GM23338 (cell line): Measurements from ENCODE around the gene SLC36A3.

ENCODE experiments used
- CREB1 ChIP-seq: fragments of 250-450 bp; sonication (Bioruptor Pico); IDR thresholded peaks from 2 replicates; pipeline ENCODE4 v1.5.0; 2020; ENCODE audit warnings: low read depth, mild to moderate bottlenecking, moderate library complexity
- EZH2 ChIP-seq: fragments of 200-600 bp; sonication (generic); IDR thresholded peaks from one replicate; pipeline ENCODE4 v1.8.0; 2017; ENCODE audit warnings: antibody characterized with exemption, mild to moderate bottlenecking, low read depth; ENCODE audit not compliant: unreplicated experiment
- EZH2phosphoT487 ChIP-seq: fragments of 200-600 bp; sonication (generic); IDR thresholded peaks from one replicate; pipeline ENCODE4 v1.8.1; 2018; ENCODE audit warnings: antibody characterized with exemption; ENCODE audit not compliant: unreplicated experiment
- JUNB ChIP-seq: IDR thresholded peaks from one replicate; pipeline ENCODE4 v1.6.1; 2016; ENCODE audit warnings: antibody characterized with exemption; ENCODE audit not compliant: unreplicated experiment
- POLR2AphosphoS5 ChIP-seq: IDR thresholded peaks from 2 replicates; pipeline ENCODE4 v1.6.1; 2016; ENCODE audit warnings: antibody characterized with exemption, low read depth
- TF ChIP-seq, protein P1 (sequence below), 2 experiments: fragments of 200-600 bp in 1 of 2; sonication (generic) in 1 of 2; conservative IDR thresholded peaks; 2 replicates each; pipeline versions ENCODE4 v1.5.1 to v1.6.1; 2016 to 2017; ENCODE audit warnings: antibody characterized with exemption in 2 of 2, low read depth in 2 of 2, mild to moderate bottlenecking in 2 of 2, moderate library complexity in 1 of 2
- TF ChIP-seq, protein P2 (sequence below): IDR thresholded peaks from one replicate; pipeline ENCODE4 v1.6.1; 2018; ENCODE audit warnings: antibody characterized with exemption; ENCODE audit not compliant: unreplicated experiment

DNA sequence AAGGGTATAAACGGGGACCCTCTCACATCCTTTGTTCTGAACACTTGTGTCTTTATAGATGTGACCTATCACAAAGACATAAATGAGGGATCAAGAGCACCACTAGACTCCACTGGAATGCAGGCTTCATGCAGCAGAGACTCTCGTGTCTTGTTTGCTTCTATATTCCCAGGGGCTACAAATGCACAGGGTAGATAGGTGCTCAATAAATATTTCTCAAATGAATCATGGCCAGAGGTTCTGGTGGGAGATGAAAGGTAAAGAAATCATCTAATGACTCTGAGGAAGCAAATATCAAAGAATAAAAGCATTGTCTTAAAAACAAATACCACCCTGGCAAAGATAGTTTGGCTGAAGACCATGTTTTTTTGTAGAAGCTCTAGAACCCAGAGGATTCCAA is 6.6 kb downstream of the SLC36A3 start:
- TF ChIP-seq JUNB (no peak), EZH2 (no peak), POLR2AphosphoS5 (no peak), CREB1 (CRISPR knock-in tag) (no peak), EZH2phosphoT487 (no peak)
- TF ChIP-seq, protein P1, sequence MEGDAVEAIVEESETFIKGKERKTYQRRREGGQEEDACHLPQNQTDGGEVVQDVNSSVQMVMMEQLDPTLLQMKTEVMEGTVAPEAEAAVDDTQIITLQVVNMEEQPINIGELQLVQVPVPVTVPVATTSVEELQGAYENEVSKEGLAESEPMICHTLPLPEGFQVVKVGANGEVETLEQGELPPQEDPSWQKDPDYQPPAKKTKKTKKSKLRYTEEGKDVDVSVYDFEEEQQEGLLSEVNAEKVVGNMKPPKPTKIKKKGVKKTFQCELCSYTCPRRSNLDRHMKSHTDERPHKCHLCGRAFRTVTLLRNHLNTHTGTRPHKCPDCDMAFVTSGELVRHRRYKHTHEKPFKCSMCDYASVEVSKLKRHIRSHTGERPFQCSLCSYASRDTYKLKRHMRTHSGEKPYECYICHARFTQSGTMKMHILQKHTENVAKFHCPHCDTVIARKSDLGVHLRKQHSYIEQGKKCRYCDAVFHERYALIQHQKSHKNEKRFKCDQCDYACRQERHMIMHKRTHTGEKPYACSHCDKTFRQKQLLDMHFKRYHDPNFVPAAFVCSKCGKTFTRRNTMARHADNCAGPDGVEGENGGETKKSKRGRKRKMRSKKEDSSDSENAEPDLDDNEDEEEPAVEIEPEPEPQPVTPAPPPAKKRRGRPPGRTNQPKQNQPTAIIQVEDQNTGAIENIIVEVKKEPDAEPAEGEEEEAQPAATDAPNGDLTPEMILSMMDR (conservative IDR thresholded peaks at IDR 0.05; ENCODE audit: low read depth in 2 of 2), result no peak
- TF ChIP-seq, protein P2, sequence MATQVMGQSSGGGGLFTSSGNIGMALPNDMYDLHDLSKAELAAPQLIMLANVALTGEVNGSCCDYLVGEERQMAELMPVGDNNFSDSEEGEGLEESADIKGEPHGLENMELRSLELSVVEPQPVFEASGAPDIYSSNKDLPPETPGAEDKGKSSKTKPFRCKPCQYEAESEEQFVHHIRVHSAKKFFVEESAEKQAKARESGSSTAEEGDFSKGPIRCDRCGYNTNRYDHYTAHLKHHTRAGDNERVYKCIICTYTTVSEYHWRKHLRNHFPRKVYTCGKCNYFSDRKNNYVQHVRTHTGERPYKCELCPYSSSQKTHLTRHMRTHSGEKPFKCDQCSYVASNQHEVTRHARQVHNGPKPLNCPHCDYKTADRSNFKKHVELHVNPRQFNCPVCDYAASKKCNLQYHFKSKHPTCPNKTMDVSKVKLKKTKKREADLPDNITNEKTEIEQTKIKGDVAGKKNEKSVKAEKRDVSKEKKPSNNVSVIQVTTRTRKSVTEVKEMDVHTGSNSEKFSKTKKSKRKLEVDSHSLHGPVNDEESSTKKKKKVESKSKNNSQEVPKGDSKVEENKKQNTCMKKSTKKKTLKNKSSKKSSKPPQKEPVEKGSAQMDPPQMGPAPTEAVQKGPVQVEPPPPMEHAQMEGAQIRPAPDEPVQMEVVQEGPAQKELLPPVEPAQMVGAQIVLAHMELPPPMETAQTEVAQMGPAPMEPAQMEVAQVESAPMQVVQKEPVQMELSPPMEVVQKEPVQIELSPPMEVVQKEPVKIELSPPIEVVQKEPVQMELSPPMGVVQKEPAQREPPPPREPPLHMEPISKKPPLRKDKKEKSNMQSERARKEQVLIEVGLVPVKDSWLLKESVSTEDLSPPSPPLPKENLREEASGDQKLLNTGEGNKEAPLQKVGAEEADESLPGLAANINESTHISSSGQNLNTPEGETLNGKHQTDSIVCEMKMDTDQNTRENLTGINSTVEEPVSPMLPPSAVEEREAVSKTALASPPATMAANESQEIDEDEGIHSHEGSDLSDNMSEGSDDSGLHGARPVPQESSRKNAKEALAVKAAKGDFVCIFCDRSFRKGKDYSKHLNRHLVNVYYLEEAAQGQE, result no peak
